SH-SY5Y (cell line): Measurements from ENCODE around the gene SPC25.

Experiments used
- GATA2 ChIP-seq: IDR thresholded peaks from 2 replicates; pipeline ENCODE4 v1.6.1; 2011; ENCODE audit warnings: mild to moderate bottlenecking, low read depth, low read length
- GATA3 ChIP-seq: IDR thresholded peaks from 2 replicates; pipeline ENCODE4 v1.6.1; 2011; ENCODE audit warnings: low read depth, mild to moderate bottlenecking, low read length, moderate library complexity

DNA sequence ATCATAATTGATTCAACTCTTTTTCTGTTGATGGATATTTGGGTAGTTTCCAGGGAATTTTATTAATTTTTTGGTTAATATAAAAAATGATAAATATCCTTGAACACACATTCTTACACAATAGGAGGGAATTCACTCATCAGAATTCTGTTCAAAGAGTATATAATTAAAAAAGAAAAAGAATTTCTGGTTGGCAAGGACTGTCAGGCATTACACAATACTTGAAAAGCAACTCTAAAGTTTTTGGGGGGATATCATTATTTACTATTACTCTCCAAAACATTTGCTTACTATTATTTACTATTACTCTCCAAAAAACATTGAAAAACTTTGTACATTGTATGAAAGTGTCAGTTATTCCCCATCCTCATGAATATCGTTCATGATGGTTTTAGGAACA lies 48.8 kb upstream of the SPC25 start:
- TF ChIP-seq GATA3 (no peak), GATA2 (no peak)
